PC-9 (cell line): ENCODE data around the gene ACYP2. TPM values are rescaled to one million over a fixed set of nuclear protein-coding genes. Genes with fewer than 3 reads are reported as not detected.

Experiments
- BruUV-seq: library from RNA; stranded (reverse); fragments of 400-500 nt; replicated peaks from 2 replicates; lab custom pipeline; 2021; lab: Mats Ljungman, UMichigan
- CTCF ChIA-PET: fragments of 300-600 bp; sonication (Branson Sonifier 250); formaldehyde crosslinking; loops from one replicate; lab custom pipeline; 2022; ENCODE audit warnings: antibody characterized with exemption; lab: Charles Lee
- POLR2A ChIA-PET: fragments of 300-600 bp; sonication (Branson Sonifier 250); formaldehyde crosslinking; loops from one replicate; lab custom pipeline; 2022; ENCODE audit warnings: antibody characterized with exemption; ENCODE audit not compliant: unreplicated experiment; lab: Charles Lee
- DNase-seq, 2 experiments: peaks; one replicate each; pipeline versions ENCODE4 v3.0.0 to v3.0.0-alpha.2; 2015 to 2022; ENCODE audit warnings: mixed read lengths in 1 of 2
- H2AFZ ChIP-seq: fragments of 200-600 bp; sonication (generic); 2 replicates; pipeline ENCODE4 v1.8.1; 2017; ENCODE audit warnings: antibody characterized with exemption
- H3F3A ChIP-seq: fragments of 200-600 bp; sonication (generic); 2 replicates; pipeline ENCODE4 v1.8.1; 2017; ENCODE audit warnings: antibody characterized with exemption, mild to moderate bottlenecking, low read depth; ENCODE audit not compliant: insufficient read depth
- H3K27ac ChIP-seq: fragments of 200-600 bp; sonication (generic); 2 replicates; pipeline ENCODE4 v1.6.1; 2016; ENCODE audit warnings: mixed run types
- H3K27me3 ChIP-seq: fragments of 200-600 bp; sonication (generic); 2 replicates; pipeline ENCODE4 v1.6.1; 2016; ENCODE audit warnings: low read depth, mixed run types; ENCODE audit not compliant: insufficient read depth
- H3K36me3 ChIP-seq: fragments of 200-600 bp; sonication (generic); 2 replicates; pipeline ENCODE4 v1.6.1; 2016; ENCODE audit warnings: low read depth, mixed run types
- H3K4me1 ChIP-seq: fragments of 200-600 bp; sonication (generic); replicated peaks from 2 replicates; pipeline ENCODE4 v1.6.1; 2016; ENCODE audit warnings: mixed run types; ENCODE audit not compliant: insufficient read depth
- H3K4me2 ChIP-seq: fragments of 200-600 bp; sonication (generic); 2 replicates; pipeline ENCODE4 v1.6.1; 2017; ENCODE audit warnings: mixed run types
- H3K4me3 ChIP-seq: fragments of 200-600 bp; sonication (generic); 2 replicates; pipeline ENCODE4 v1.6.1; 2016; ENCODE audit warnings: mixed run types
- H3K79me2 ChIP-seq: fragments of 200-600 bp; sonication (generic); 2 replicates; pipeline ENCODE4 v1.6.1; 2017; ENCODE audit warnings: low read depth, mixed run types
- H3K9me2 ChIP-seq: fragments of 200-600 bp; sonication (generic); 2 replicates; pipeline ENCODE4 v1.8.1; 2017; ENCODE audit warnings: mild to moderate bottlenecking; ENCODE audit not compliant: insufficient read depth
- H3K9me3 ChIP-seq: fragments of 200-600 bp; sonication (generic); 2 replicates; pipeline ENCODE4 v1.8.1; 2016; ENCODE audit warnings: low read depth; ENCODE audit not compliant: insufficient read depth
- H4K20me1 ChIP-seq: fragments of 200-600 bp; sonication (generic); 2 replicates; pipeline ENCODE4 v1.8.1; 2017; ENCODE audit not compliant: insufficient read depth
- CTCF ChIP-seq: fragments of 200-600 bp; sonication (generic); conservative IDR thresholded peaks from 2 replicates; pipeline ENCODE4 v1.6.1; 2017; ENCODE audit warnings: mixed run types, antibody characterized with exemption, mild to moderate bottlenecking, moderate library complexity
- EZH2 ChIP-seq: fragments of 200-600 bp; sonication (generic); IDR thresholded peaks from 2 replicates; pipeline ENCODE4 v1.8.0; 2017; ENCODE audit warnings: antibody characterized with exemption, low read depth
- intact Hi-C: fragments of 100-400 bp; cut with micrococcal nuclease; formaldehyde crosslinking; loops from one replicate; pipeline ENCODE4 v1.10.0; 2022; ENCODE audit not compliant: unreplicated experiment
- total RNA-seq: library from RNA; stranded (reverse); gene quantifications from 2 replicates; pipeline ENCODE4 v1.2.3, GENCODE V29; 2021

ACYP2 gene
- total RNA-seq, 1 experiment from 2014 or later = 25.9 TPM

- no peak overlapping the region for H3K4me2 ChIP-seq
Measured at GRCh38 chr2:54073796-54074195, 41.6 kb upstream of the ACYP2 start.

GRCh38 chr2:54074606-54075341, 40.6 kb upstream of the ACYP2 start:
- Histone ChIP-seq H3K27ac (no peak overlapping the region), H3K9me2 (no peaks in the 10 kb centered on the region), H3F3A (peaks cover 16% of the 10 kb centered on the region; the same call in 1 of the 2 replicates), H3K27me3 (no peaks in the 10 kb centered on the region), H3K4me1 (no peaks in the 10 kb centered on the region; the same call in 1 of the 2 replicates), H3K79me2 (no peaks in the 10 kb centered on the region), H3K4me2 (no peak overlapping the region), H3K4me3 (no peak overlapping the region), H4K20me1 (no peaks in the 10 kb centered on the region), H3K36me3 (no peaks in the 10 kb centered on the region), H3K9me3 (peaks cover 16% of the 10 kb centered on the region), H2AFZ (no peak overlapping the region)
- POLR2A ChIA-PET = no interaction called here
- no peak for TF ChIP-seq EZH2
- no peak for TF ChIP-seq CTCF
- no TSS peak for BruUV-seq
- no peak for DNase-seq
- CTCF ChIA-PET = no interaction called here
- intact Hi-C loops = no loop called here

More at GRCh38 chr2:54073796-54074195, 41.6 kb upstream of the ACYP2 start:
- intact Hi-C loops = no loop called here
- no peaks in the 10 kb centered on the region; the same call in 1 of the 2 replicates for H3K4me1 ChIP-seq
- ChIA-PET POLR2A (no interaction called here), CTCF (no interaction called here)
- H3F3A ChIP-seq = peaks cover 16% of the 10 kb centered on the region; the same call in 1 of the 2 replicates
- H4K20me1 ChIP-seq = no peaks in the 10 kb centered on the region
- no TSS peak for BruUV-seq
- peak overlapping the region; percentile 68 for H3K27ac ChIP-seq
- H2AFZ ChIP-seq = no peak overlapping the region
- no peaks in the 10 kb centered on the region for H3K79me2 ChIP-seq
- TF ChIP-seq CTCF (no peak), EZH2 (no peak)
- no peaks in the 10 kb centered on the region for H3K9me2 ChIP-seq
- peaks cover 16% of the 10 kb centered on the region for H3K9me3 ChIP-seq
- no peaks in the 10 kb centered on the region for H3K27me3 ChIP-seq
- no peak overlapping the region for H3K4me3 ChIP-seq
- peak; percentile 17 to 81 for DNase-seq
- no peaks in the 10 kb centered on the region for H3K36me3 ChIP-seq

- Histone ChIP-seq H3K27ac (no peak overlapping the region), H3K27me3 (no peaks in the 10 kb centered on the region), H2AFZ (no peak overlapping the region), H3K4me1 (no peaks in the 10 kb centered on the region), H3K4me3 (no peak overlapping the region), H3K4me2 (no peak overlapping the region), H4K20me1 (no peaks in the 10 kb centered on the region), H3K36me3 (no peaks in the 10 kb centered on the region), H3K9me2 (no peaks in the 10 kb centered on the region), H3K79me2 (no peaks in the 10 kb centered on the region), H3K9me3 (peaks cover 16% of the 10 kb centered on the region), H3F3A (peaks cover 10% of the 10 kb centered on the region; the same call in 1 of the 2 replicates)
- intact Hi-C loops = no loop called here
- no peak for DNase-seq
- CTCF ChIA-PET = no interaction called here
- TF ChIP-seq EZH2 = no peak
- TF ChIP-seq CTCF = no peak
- POLR2A ChIA-PET = interaction anchor here (0.7 kb wide), 1 partner anchor 495 kb away, joined by 3 read pairs; no protein-coding TSS in a partner anchor
- BruUV-seq = no TSS peak
Measured at GRCh38 chr2:54076586-54076985, 38.8 kb upstream of the ACYP2 start.
